Adrenal gland (tissue), 5 donors: Measurements from ENCODE around the gene MRPL18.

Source experiments
- CTCF ChIP-seq, 6 experiments: fragments of 450-650 bp in 4 of 6; fragments of 200-600 bp in 2 of 6; sonication (generic) in 1 of 6; IDR thresholded peaks; 1 replicate in 5 of 6; 2 replicates in 1 of 6; pipeline versions ENCODE4 v1.5.1 to v1.8.0; 2016 to 2021; ENCODE audit warnings: antibody characterized with exemption in 6 of 6, mild to moderate bottlenecking in 2 of 6, moderate library complexity in 1 of 6
- POLR2A ChIP-seq, 2 donors: fragments of 450-650 bp; IDR thresholded peaks; one replicate each; pipeline ENCODE4 v1.6.1; 2017; ENCODE audit warnings: antibody characterized with exemption in 2 of 2, mild to moderate bottlenecking in 2 of 2, moderate library complexity in 1 of 2
- donor health status: DM: no; HTN: no; CAD: no.

GRCh38 chr6:159838020-159838744, 47.9 kb downstream of the MRPL18 start:
- no peak for TF ChIP-seq CTCF (IDR thresholded peaks at IDR 0.05)
- TF ChIP-seq POLR2A (IDR thresholded peaks at IDR 0.05): no peak
